Measurements from ENCODE around the gene FTO. TPM values are rescaled to one million over a fixed set of nuclear protein-coding genes. Genes with fewer than 3 reads are reported as not detected.

FTO gene
- total RNA-seq, 4 donors from 2014 or later, result 63.2 to 151 (median 105) TPM

- Histone ChIP-seq H3K4me3 (no peak overlapping the region), H3K27ac (no peak overlapping the region), H3K27me3 (no peaks in the 10 kb centered on the region), H3K9me3 (no peaks in the 10 kb centered on the region), H3K4me1 (no peaks in the 10 kb centered on the region), H3K36me3 (no peaks in the 10 kb centered on the region)
- no peak for TF ChIP-seq POLR2A (IDR thresholded peaks at IDR 0.05)
- TF ChIP-seq CTCF (IDR thresholded peaks at IDR 0.05), result no peak
- DNase-seq, result no peak
- intact Hi-C loops (cut with DNase I; ENCODE audit: low total_unique reads), result no loop called here
Measured at GRCh38 chr16:53910990-53911389, 207.0 kb downstream of the FTO start.

- no peaks in the 10 kb centered on the region for H3K9me3 ChIP-seq
- intact Hi-C loops (cut with DNase I; ENCODE audit: low total_unique reads), result no loop called here
- no peaks in the 10 kb centered on the region for H3K4me1 ChIP-seq
- no peak overlapping the region for H3K4me3 ChIP-seq
- no peak for DNase-seq
- TF ChIP-seq POLR2A (IDR thresholded peaks at IDR 0.05) (no peak), CTCF (IDR thresholded peaks at IDR 0.05) (no peak)
- H3K27ac ChIP-seq, result no peak overlapping the region
- no peaks in the 10 kb centered on the region for H3K36me3 ChIP-seq
- H3K27me3 ChIP-seq, result no peaks in the 10 kb centered on the region
Measured at GRCh38 chr16:53911513-53911912, 207.6 kb downstream of the FTO start.

GRCh38 chr16:53912155-53912554 lies 208.2 kb downstream of the FTO start:
- intact Hi-C loops (cut with DNase I; ENCODE audit: low total_unique reads), result no loop called here
- no peak for DNase-seq
- Histone ChIP-seq H3K4me1 (no peaks in the 10 kb centered on the region), H3K27ac (no peak overlapping the region), H3K9me3 (no peaks in the 10 kb centered on the region), H3K36me3 (no peaks in the 10 kb centered on the region), H3K4me3 (no peak overlapping the region), H3K27me3 (no peaks in the 10 kb centered on the region)
- TF ChIP-seq POLR2A (IDR thresholded peaks at IDR 0.05) (no peak), CTCF (IDR thresholded peaks at IDR 0.05) (no peak)

- intact Hi-C loops (cut with DNase I; ENCODE audit: low total_unique reads), result no loop called here
- peak; percentile 48 to 66 for DNase-seq
- Histone ChIP-seq H3K4me3 (no peak overlapping the region), H3K27me3 (no peaks in the 10 kb centered on the region), H3K36me3 (no peaks in the 10 kb centered on the region), H3K4me1 (no peaks in the 10 kb centered on the region), H3K9me3 (no peaks in the 10 kb centered on the region), H3K27ac (no peak overlapping the region)
- TF ChIP-seq POLR2A (IDR thresholded peaks at IDR 0.05) (no peak), CTCF (IDR thresholded peaks at IDR 0.05) (no peak)
Measured at GRCh38 chr16:53913099-53913870, 209.3 kb downstream of the FTO start.

GRCh38 chr16:53913920-53914319 lies 210.0 kb downstream of the FTO start:
- no peak overlapping the region for H3K27ac ChIP-seq
- no peaks in the 10 kb centered on the region for H3K4me1 ChIP-seq
- no peaks in the 10 kb centered on the region for H3K36me3 ChIP-seq
- no peaks in the 10 kb centered on the region for H3K9me3 ChIP-seq
- no peak overlapping the region for H3K4me3 ChIP-seq
- H3K27me3 ChIP-seq, result no peaks in the 10 kb centered on the region
- DNase-seq, result no peak
- intact Hi-C loops (cut with DNase I; ENCODE audit: low total_unique reads), result no loop called here
- TF ChIP-seq POLR2A (IDR thresholded peaks at IDR 0.05), result no peak
- no peak for TF ChIP-seq CTCF (IDR thresholded peaks at IDR 0.05)

All from uterus (tissue), 4 donors.